GM23248 (cell line): ENCODE results near the gene ZIC5.

Source experiments
- EZH2 ChIP-seq: fragments of 200-600 bp; sonication (generic); IDR thresholded peaks from 2 replicates; pipeline ENCODE4 v1.6.1; 2018; ENCODE audit warnings: antibody characterized with exemption, mild to moderate bottlenecking; ENCODE audit not compliant: insufficient read depth, poor library complexity, severe bottlenecking
- EZH2phosphoT487 ChIP-seq: fragments of 200-600 bp; sonication (generic); IDR thresholded peaks from 2 replicates; pipeline ENCODE4 v1.6.1; 2018; ENCODE audit warnings: antibody characterized with exemption, moderate library complexity, mild to moderate bottlenecking, low read depth; ENCODE audit not compliant: insufficient read depth

DNA sequence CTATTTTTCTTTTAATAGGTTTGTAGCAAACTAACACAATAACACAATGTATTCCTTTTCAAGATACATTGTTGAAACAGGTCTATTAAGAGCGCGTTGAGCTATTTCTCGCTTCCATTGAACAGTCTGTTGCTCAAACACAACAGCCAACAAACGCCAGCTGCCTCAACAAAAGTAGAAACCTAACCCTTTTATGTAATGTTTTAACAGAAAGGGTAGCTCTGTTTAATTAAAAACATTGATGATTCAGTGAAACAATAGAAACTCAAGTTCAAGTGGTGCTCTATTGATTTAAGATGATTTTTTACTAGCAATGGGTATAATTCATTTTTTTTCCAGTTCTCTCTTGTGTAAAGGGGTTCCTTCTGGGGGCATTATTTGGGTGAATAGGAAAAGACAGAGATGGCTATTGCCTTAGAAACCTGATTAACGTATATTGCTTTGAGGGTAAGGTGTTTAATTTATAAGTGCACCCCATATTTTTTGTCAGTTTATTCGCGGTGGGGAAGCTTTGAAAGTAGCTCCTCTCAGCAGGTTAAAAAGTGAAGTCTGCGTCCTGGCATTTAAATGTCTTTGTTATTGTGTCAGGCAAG lies 24.9 kb upstream of the ZIC5 start:
- TF ChIP-seq EZH2: no peak
- no peak for TF ChIP-seq EZH2phosphoT487
